SU-DHL-6 (cell line): ENCODE results near the gene SIRPA.

ENCODE experiments used
- EZH2phosphoT487 ChIP-seq: fragments of 200-600 bp; sonication (generic), shearing (Covaris generic); conservative IDR thresholded peaks from 2 replicates; pipeline ENCODE4 v1.6.1; 2018; ENCODE audit warnings: mild to moderate bottlenecking, antibody characterized with exemption, low read length, moderate library complexity, mixed read lengths
- TF ChIP-seq, protein P1 (sequence below): fragments of 200-600 bp; sonication (generic); IDR thresholded peaks from one replicate; pipeline ENCODE4 v1.5.1; 2017; ENCODE audit warnings: antibody characterized with exemption, mild to moderate bottlenecking, low read length, moderate library complexity; ENCODE audit not compliant: insufficient read depth, poor library complexity, severe bottlenecking

DNA sequence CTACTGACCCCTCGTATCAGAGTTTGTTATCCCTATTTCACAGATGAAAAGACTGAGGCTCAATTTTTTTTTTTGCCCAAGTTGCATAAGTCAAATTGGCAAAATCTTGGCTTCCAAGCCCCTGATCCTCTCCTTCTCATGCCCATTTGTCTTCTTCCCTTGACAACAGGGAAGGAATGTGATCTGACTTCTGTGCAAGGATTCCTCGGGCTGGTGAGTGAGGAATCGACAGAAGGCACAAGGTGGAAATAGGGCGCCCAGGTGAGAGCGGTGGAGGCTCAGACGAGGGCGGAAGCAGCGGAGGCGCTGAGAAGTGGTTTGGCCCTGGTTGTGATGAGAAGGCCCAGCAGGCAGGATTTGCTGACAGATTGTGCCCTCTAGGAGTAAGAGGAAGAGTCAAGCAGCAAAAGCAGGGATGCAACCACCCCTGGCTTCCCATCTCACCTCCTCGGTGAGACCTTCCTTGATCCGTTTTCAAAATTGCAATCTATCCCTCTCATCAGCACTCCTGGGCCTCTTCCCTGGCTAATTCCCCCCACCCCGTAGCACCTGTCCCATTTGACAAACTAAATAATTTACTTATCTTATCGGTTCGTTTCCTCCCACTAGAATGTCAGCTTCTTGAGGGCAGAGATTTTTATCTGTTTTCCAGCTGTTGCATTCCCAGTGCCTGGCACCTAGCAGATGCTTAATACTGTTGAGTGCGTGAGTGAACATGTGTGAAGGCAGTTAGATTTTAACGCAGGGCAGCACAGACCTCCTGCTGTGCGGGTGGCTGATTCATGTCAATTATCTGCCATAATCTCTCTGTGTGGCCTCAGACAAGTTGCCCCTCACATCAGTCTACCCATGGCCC is 3.7 kb upstream of the SIRPA start:
- TF ChIP-seq, protein P1, sequence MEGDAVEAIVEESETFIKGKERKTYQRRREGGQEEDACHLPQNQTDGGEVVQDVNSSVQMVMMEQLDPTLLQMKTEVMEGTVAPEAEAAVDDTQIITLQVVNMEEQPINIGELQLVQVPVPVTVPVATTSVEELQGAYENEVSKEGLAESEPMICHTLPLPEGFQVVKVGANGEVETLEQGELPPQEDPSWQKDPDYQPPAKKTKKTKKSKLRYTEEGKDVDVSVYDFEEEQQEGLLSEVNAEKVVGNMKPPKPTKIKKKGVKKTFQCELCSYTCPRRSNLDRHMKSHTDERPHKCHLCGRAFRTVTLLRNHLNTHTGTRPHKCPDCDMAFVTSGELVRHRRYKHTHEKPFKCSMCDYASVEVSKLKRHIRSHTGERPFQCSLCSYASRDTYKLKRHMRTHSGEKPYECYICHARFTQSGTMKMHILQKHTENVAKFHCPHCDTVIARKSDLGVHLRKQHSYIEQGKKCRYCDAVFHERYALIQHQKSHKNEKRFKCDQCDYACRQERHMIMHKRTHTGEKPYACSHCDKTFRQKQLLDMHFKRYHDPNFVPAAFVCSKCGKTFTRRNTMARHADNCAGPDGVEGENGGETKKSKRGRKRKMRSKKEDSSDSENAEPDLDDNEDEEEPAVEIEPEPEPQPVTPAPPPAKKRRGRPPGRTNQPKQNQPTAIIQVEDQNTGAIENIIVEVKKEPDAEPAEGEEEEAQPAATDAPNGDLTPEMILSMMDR = no peak
- TF ChIP-seq EZH2phosphoT487 = no peak
